Prostate gland (tissue), 2 donors: Measurements from ENCODE around the gene UIMC1.

Source experiments
- CTCF ChIP-seq, 4 experiments: fragments of 200-600 bp in 2 of 4; fragments of 450-650 bp in 2 of 4; sonication (generic) in 2 of 4; IDR thresholded peaks; 1 replicate in 3 of 4; 2 replicates in 1 of 4; pipeline ENCODE4 v1.5.1; 2016 to 2019; ENCODE audit warnings: antibody characterized with exemption in 4 of 4, mild to moderate bottlenecking in 2 of 4, moderate library complexity in 2 of 4
- POLR2A ChIP-seq: fragments of 450-650 bp; IDR thresholded peaks from one replicate; pipeline ENCODE4 v1.6.1; 2016; ENCODE audit warnings: antibody characterized with exemption, mild to moderate bottlenecking

GRCh38 chr5:176895831-176896230, 110.7 kb downstream of the UIMC1 start:
- TF ChIP-seq CTCF (IDR thresholded peaks at IDR 0.05): no peak
- no peak for TF ChIP-seq POLR2A
